ENCODE results near the gene ATG16L1.

The ATG16L1 gene

GRCh38 chr2:233338046-233338445 is 86.6 kb downstream of the ATG16L1 start:
- no peak for TF ChIP-seq CTCF (IDR thresholded peaks at IDR 0.05; ENCODE audit: low read depth, low read length)
- H3K4me3 ChIP-seq (ENCODE audit: low read depth, low read length) = no peak overlapping the region

GRCh38 chr2:233338812-233339368 is 87.4 kb downstream of the ATG16L1 start:
- no peak overlapping the region for H3K4me3 ChIP-seq (ENCODE audit: low read depth, low read length)
- no peak for TF ChIP-seq CTCF (IDR thresholded peaks at IDR 0.05; ENCODE audit: low read depth, low read length)

- H3K4me3 ChIP-seq (ENCODE audit: low read depth, low read length) = no peak overlapping the region
- TF ChIP-seq CTCF (IDR thresholded peaks at IDR 0.05; ENCODE audit: low read depth, low read length) = no peak
Measured at GRCh38 chr2:233339427-233339826, 88.0 kb downstream of the ATG16L1 start.

GRCh38 chr2:233341296-233341695 is 89.8 kb downstream of the ATG16L1 start:
- no peak for TF ChIP-seq CTCF (IDR thresholded peaks at IDR 0.05; ENCODE audit: low read depth, low read length)
- no peak overlapping the region for H3K4me3 ChIP-seq (ENCODE audit: low read depth, low read length)

- no peak overlapping the region for H3K4me3 ChIP-seq (ENCODE audit: low read depth, low read length)
- no peak for TF ChIP-seq CTCF (IDR thresholded peaks at IDR 0.05; ENCODE audit: low read depth, low read length)
Measured at GRCh38 chr2:233342301-233342700, 90.8 kb downstream of the ATG16L1 start.

GRCh38 chr2:233343171-233343705 is 91.8 kb downstream of the ATG16L1 start:
- no peak overlapping the region for H3K4me3 ChIP-seq (ENCODE audit: low read depth, low read length)
- TF ChIP-seq CTCF (IDR thresholded peaks at IDR 0.05; ENCODE audit: low read depth, low read length) = no peak

All from WI38 (cell line).